DND-41 (cell line): Measurements from ENCODE around the gene F2RL1.
"Not testable (repeated sequence)": the region's sequence is repeated elsewhere in the genome, so short reads cannot be mapped to it uniquely, and the experiment has no call there.

Experiments
- ATAC-seq: fragments of 200-7000 bp; cut with Tn5 transposase; 3 replicates; pipeline ENCODE4 v1.9.1; 2021; ENCODE audit warnings: low read depth; ENCODE audit not compliant: insufficient read depth
- DNase-seq: peaks from one replicate; pipeline ENCODE4 v3.0.0-alpha.2; 2020
- H2AFZ ChIP-seq: 2 replicates; pipeline ENCODE4 v1.6.0; 2012; ENCODE audit warnings: low read depth, low read length
- H3K27ac ChIP-seq: 2 replicates; pipeline ENCODE4 v1.5.1; 2012; ENCODE audit warnings: low read length, inconsistent platforms
- H3K27me3 ChIP-seq: fragments of 200-600 bp; sonication (generic); 2 replicates; pipeline ENCODE4 v1.6.0; 2012; ENCODE audit warnings: low read length, mild to moderate bottlenecking, inconsistent platforms; ENCODE audit not compliant: insufficient read depth, poor library complexity
- H3K36me3 ChIP-seq: 2 replicates; pipeline ENCODE4 v1.5.1; 2012; ENCODE audit warnings: low read length, inconsistent platforms; ENCODE audit not compliant: insufficient read depth
- H3K4me1 ChIP-seq: 2 replicates; pipeline ENCODE4 v1.5.1; 2012; ENCODE audit warnings: mild to moderate bottlenecking, low read length; ENCODE audit not compliant: insufficient read depth
- H3K4me2 ChIP-seq: 2 replicates; pipeline ENCODE4 v1.6.0; 2012; ENCODE audit warnings: mild to moderate bottlenecking, moderate library complexity, low read length, inconsistent platforms; ENCODE audit not compliant: insufficient read depth
- H3K4me3 ChIP-seq, 2 experiments: fragments of 200-600 bp in 1 of 2; shearing (Covaris generic) in 1 of 2; 2 replicates each; pipeline ENCODE4 v1.5.1; 2012 to 2016; ENCODE audit warnings: inconsistent platforms in 2 of 2, low read length in 2 of 2, mild to moderate bottlenecking in 2 of 2, low read depth in 1 of 2, moderate library complexity in 1 of 2
- H3K79me2 ChIP-seq: 2 replicates; pipeline ENCODE4 v1.6.0; 2012; ENCODE audit warnings: low read length, inconsistent platforms; ENCODE audit not compliant: insufficient read depth
- H3K9ac ChIP-seq: 2 replicates; pipeline ENCODE4 v1.6.0; 2012; ENCODE audit warnings: low read depth, mild to moderate bottlenecking, inconsistent platforms, low read length, moderate library complexity
- H3K9me3 ChIP-seq: 2 replicates; pipeline ENCODE4 v1.5.1; 2012; ENCODE audit warnings: low read length, moderate library complexity, mild to moderate bottlenecking, inconsistent platforms; ENCODE audit not compliant: insufficient read depth, severe bottlenecking
- H4K20me1 ChIP-seq: 2 replicates; pipeline ENCODE4 v1.6.0; 2012; ENCODE audit warnings: low read length; ENCODE audit not compliant: insufficient read depth
- EZH2 ChIP-seq: IDR thresholded peaks from 3 replicates; pipeline ENCODE4 v1.6.1; 2012; ENCODE audit warnings: borderline replicate concordance, low read depth, mild to moderate bottlenecking, moderate library complexity, low read length, inconsistent platforms; ENCODE audit not compliant: severe bottlenecking
- TF ChIP-seq, protein P1 (sequence below): IDR thresholded peaks from 2 replicates; pipeline ENCODE4 v1.5.1; 2012; ENCODE audit warnings: borderline replicate concordance, low read length, moderate library complexity, mild to moderate bottlenecking; ENCODE audit not compliant: poor library complexity, severe bottlenecking; ENCODE audit errors: extremely low read depth

Gene F2RL1

DNA sequence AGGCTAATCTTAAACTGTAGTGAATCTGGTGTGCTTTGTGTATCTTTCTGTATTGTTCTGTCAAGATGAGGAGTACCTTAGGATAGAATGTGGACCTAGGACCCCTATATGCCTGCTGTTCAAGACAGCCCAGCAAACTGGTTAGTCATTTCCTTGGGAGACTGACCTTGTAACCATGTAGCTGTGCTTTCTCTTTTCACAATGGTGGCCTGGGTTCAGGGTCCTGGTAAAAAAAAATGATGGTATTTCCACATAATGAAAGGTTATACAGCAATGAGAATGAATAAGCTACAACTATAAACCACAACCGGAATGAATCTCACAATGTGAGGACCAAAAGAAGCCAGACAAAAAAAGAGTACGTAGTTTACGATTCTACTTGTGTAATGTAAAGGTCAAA is 36.4 kb upstream of the F2RL1 start:
- Histone ChIP-seq H3K9me3 (no peaks in the 10 kb centered on the region), H3K36me3 (no peaks in the 10 kb centered on the region), H3K79me2 (no peaks in the 10 kb centered on the region), H3K27me3 (no peaks in the 10 kb centered on the region), H3K4me1 (no peaks in the 10 kb centered on the region), H2AFZ (no peak overlapping the region), H3K9ac (no peak overlapping the region), H3K4me3 (no peak overlapping the region), H4K20me1 (no peaks in the 10 kb centered on the region), H3K27ac (no peak overlapping the region), H3K4me2 (no peak overlapping the region)
- TF ChIP-seq EZH2, result no peak
- TF ChIP-seq, protein P1, sequence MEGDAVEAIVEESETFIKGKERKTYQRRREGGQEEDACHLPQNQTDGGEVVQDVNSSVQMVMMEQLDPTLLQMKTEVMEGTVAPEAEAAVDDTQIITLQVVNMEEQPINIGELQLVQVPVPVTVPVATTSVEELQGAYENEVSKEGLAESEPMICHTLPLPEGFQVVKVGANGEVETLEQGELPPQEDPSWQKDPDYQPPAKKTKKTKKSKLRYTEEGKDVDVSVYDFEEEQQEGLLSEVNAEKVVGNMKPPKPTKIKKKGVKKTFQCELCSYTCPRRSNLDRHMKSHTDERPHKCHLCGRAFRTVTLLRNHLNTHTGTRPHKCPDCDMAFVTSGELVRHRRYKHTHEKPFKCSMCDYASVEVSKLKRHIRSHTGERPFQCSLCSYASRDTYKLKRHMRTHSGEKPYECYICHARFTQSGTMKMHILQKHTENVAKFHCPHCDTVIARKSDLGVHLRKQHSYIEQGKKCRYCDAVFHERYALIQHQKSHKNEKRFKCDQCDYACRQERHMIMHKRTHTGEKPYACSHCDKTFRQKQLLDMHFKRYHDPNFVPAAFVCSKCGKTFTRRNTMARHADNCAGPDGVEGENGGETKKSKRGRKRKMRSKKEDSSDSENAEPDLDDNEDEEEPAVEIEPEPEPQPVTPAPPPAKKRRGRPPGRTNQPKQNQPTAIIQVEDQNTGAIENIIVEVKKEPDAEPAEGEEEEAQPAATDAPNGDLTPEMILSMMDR, result no peak
- ATAC-seq (no peak), DNase-seq (no peak)

DNA sequence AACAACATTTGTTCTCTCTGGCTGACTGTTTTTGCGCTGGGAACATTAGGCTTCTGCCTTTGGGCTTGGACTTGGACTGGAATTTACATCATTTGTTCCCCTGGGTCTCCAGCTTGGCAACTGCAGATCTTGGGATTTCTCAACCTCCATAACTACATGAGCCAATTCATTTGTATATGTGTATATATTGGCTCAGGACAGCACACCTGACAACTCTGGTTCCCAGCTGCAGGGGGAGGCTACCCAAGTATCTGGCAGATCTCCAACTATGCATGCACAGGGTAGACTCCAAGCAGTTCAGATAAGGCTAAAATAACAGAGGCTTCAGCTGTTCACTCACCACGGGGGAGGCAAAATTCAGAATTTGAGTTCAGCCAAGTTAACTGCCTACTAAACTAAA is 31.6 kb upstream of the F2RL1 start:
- Histone ChIP-seq H3K79me2 (no peaks in the 10 kb centered on the region), H2AFZ (no peak overlapping the region), H3K4me2 (no peak overlapping the region), H3K9ac (no peak overlapping the region), H3K36me3 (no peaks in the 10 kb centered on the region), H3K4me1 (no peaks in the 10 kb centered on the region), H3K27me3 (no peaks in the 10 kb centered on the region), H4K20me1 (no peaks in the 10 kb centered on the region), H3K27ac (no peak overlapping the region), H3K4me3 (no peak overlapping the region), H3K9me3 (no peaks in the 10 kb centered on the region)
- ATAC-seq (no peak), DNase-seq (no peak)
- TF ChIP-seq, protein P1, result no peak
- TF ChIP-seq EZH2, result no peak

DNA sequence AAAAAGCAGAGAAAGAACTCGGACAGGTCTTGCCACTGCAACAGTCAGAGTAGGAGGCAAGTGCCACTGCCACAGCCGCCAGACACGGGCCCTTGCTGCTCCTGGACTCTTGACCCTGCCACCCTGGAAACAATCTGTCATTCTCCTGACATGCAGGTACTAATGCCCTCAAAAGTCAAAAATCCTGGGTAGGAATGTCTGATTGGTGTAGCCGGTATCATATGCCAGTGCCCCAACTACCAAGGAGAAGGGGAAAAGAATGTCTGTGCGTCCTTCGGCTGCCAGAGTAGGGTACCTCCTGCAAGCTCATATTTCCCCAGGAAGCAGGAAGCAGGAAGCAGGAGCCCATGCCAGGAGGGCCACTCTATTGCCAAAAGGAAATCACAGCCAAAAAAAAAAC is 30.5 kb upstream of the F2RL1 start:
- Histone ChIP-seq H4K20me1 (no peaks in the 10 kb centered on the region), H3K9ac (no peak overlapping the region), H3K4me1 (no peaks in the 10 kb centered on the region), H2AFZ (no peak overlapping the region), H3K27me3 (no peaks in the 10 kb centered on the region), H3K27ac (no peak overlapping the region), H3K4me3 (no peak overlapping the region), H3K9me3 (no peaks in the 10 kb centered on the region), H3K4me2 (no peak overlapping the region), H3K36me3 (no peaks in the 10 kb centered on the region), H3K79me2 (no peaks in the 10 kb centered on the region)
- ATAC-seq, result no peak
- no peak for DNase-seq
- TF ChIP-seq, protein P1, result no peak
- TF ChIP-seq EZH2, result no peak

DNA sequence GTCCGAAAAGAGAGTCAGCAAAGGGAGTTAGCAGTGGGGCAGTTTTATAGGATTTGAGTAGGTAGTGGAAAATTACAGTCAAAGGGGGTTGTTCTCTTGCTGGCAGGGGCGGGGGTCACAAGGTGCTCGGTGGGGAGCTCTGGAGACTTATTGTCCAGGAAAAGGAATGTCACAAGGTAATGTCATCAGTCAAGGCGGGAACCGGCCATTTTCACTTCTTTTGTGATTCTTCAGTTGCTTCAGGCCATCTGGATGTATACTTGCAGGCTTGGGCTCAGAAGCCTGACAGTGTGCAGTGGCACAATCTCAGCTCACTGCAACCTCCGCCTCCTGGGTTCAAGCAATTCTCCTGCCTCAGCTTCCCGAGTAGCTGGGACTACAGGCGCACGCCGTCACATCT is 29.6 kb upstream of the F2RL1 start:
- not testable (repeated sequence) for H3K27ac ChIP-seq, DNase-seq, H3K4me2 ChIP-seq, H3K27me3 ChIP-seq, H3K9ac ChIP-seq, H3K79me2 ChIP-seq, H4K20me1 ChIP-seq, ATAC-seq, H3K4me3 ChIP-seq, H3K9me3 ChIP-seq, H3K4me1 ChIP-seq, H3K36me3 ChIP-seq, H2AFZ ChIP-seq
